B cell (primary cell): ENCODE measurements around the gene NCBP3. TPM values are rescaled to one million over a fixed set of nuclear protein-coding genes. Genes with fewer than 3 reads are reported as not detected.

Experiments used
- ATAC-seq: fragments of 200-7000 bp; cut with Tn5 transposase; one replicate; pipeline ENCODE4 v1.10.0; 2021; ENCODE audit warnings: low read depth, mild to moderate bottlenecking, moderate number of reproducible peaks, moderate library complexity
- CTCF ChIA-PET: fragments of 350-600 bp; sonication (Branson Sonifier 250); formaldehyde crosslinking; loops from one replicate; lab custom pipeline; 2021; ENCODE audit warnings: antibody characterized with exemption, inconsistent platforms; lab: Charles Lee
- POLR2A ChIA-PET: fragments of 350-600 bp; sonication (Branson Sonifier 250); formaldehyde crosslinking; loops from one replicate; lab custom pipeline; 2021; ENCODE audit warnings: antibody characterized with exemption; lab: Charles Lee
- DNase-seq: peaks from one replicate; pipeline ENCODE4 v3.0.0; 2013
- H2AFZ ChIP-seq: 2 replicates; pipeline ENCODE4 v1.6.1; 2012; ENCODE audit warnings: mild to moderate bottlenecking, low read depth, low read length; ENCODE audit not compliant: insufficient read depth, poor library complexity, severe bottlenecking
- H3K27ac ChIP-seq, 2 donors: 1 replicate in 1 of 2; 2 replicates in 1 of 2; pipeline ENCODE4 v1.5.1; 2012 to 2013; ENCODE audit warnings: low read length in 2 of 2, mild to moderate bottlenecking in 2 of 2, moderate library complexity in 1 of 2
- H3K27me3 ChIP-seq, 4 experiments: fragments of 200-600 bp in 1 of 4; sonication (generic) in 1 of 4; replicated peaks in 1 of 4; 1 replicate in 2 of 4; 2 replicates in 2 of 4; pipeline versions ENCODE4 v1.6.1 to v1.7.0; 2013 to 2016; ENCODE audit warnings: low read length in 3 of 4, mild to moderate bottlenecking in 2 of 4, mixed read lengths in 1 of 4, moderate library complexity in 1 of 4; ENCODE audit not compliant: insufficient read depth in 4 of 4, control insufficient read depth in 3 of 4; ENCODE audit errors: control extremely low read depth in 1 of 4
- H3K36me3 ChIP-seq, 2 experiments: replicated peaks in 1 of 2; 1 replicate in 1 of 2; 2 replicates in 1 of 2; pipeline versions ENCODE4 v1.6.1 to v1.7.1; 2013; ENCODE audit warnings: low read length in 1 of 2; ENCODE audit not compliant: insufficient read depth in 2 of 2, control insufficient read depth in 1 of 2; ENCODE audit errors: control extremely low read depth in 1 of 2, extremely low read depth in 1 of 2
- H3K4me1 ChIP-seq, 2 donors: fragments of 200-600 bp in 1 of 2; sonication (generic) in 1 of 2; 1 replicate in 1 of 2; 2 replicates in 1 of 2; pipeline versions ENCODE4 v1.5.1 to v1.6.1; 2013 to 2017; ENCODE audit warnings: low read length in 2 of 2; ENCODE audit not compliant: control insufficient read depth in 2 of 2, insufficient read depth in 2 of 2
- H3K4me2 ChIP-seq: replicated peaks from 2 replicates; pipeline ENCODE3; 2012; ENCODE audit warnings: mild to moderate bottlenecking, low read depth, low read length; ENCODE audit not compliant: poor library complexity, severe bottlenecking
- H3K4me3 ChIP-seq, 5 experiments: fragments of 200-600 bp in 1 of 5; sonication (generic) in 1 of 5; 1 replicate in 3 of 5; 2 replicates in 2 of 5; pipeline versions ENCODE4 v1.5.1 to v1.7.0; 2011 to 2016; ENCODE audit warnings: low read length in 4 of 5, mild to moderate bottlenecking in 4 of 5, low read depth in 2 of 5, control low read depth in 1 of 5, moderate library complexity in 1 of 5; ENCODE audit not compliant: insufficient read depth in 1 of 5; ENCODE audit errors: control extremely low read depth in 1 of 5, extremely low read depth in 1 of 5
- H3K79me2 ChIP-seq: fragments of 200-600 bp; sonication (generic); one replicate; pipeline ENCODE4 v1.6.0; 2016; ENCODE audit warnings: low read length; ENCODE audit not compliant: control insufficient read depth, insufficient read depth
- H3K9ac ChIP-seq: fragments of 200-600 bp; sonication (generic); 2 replicates; pipeline ENCODE4 v1.6.1; 2017; ENCODE audit warnings: mild to moderate bottlenecking, low read length, moderate library complexity
- H3K9me3 ChIP-seq, 3 donors: one replicate each; pipeline versions ENCODE4 v1.6.1 to v1.7.1; 2013; ENCODE audit warnings: low read length in 2 of 3; ENCODE audit not compliant: control insufficient read depth in 2 of 3, insufficient read depth in 1 of 3; ENCODE audit errors: control extremely low read depth in 1 of 3
- H4K20me1 ChIP-seq: 2 replicates; pipeline ENCODE4 v1.6.0; 2012; ENCODE audit warnings: mild to moderate bottlenecking, low read length; ENCODE audit not compliant: insufficient read depth, control insufficient read depth, poor library complexity, severe bottlenecking
- H3K27ac Mint-ChIP-seq: one replicate; pipeline ENCODE4 v1.8.0; 2021; ENCODE audit warnings: mixed read lengths
- H3K27me3 Mint-ChIP-seq: one replicate; pipeline ENCODE4 v1.8.0; 2021; ENCODE audit warnings: mixed read lengths
- H3K4me1 Mint-ChIP-seq: one replicate; pipeline ENCODE4 v1.8.0; 2021; ENCODE audit warnings: mixed read lengths
- H3K4me3 Mint-ChIP-seq: one replicate; pipeline ENCODE4 v1.8.0; 2021; ENCODE audit warnings: mixed read lengths
- H3K9me3 Mint-ChIP-seq: one replicate; pipeline ENCODE4 v1.8.0; 2022; ENCODE audit warnings: mixed read lengths; ENCODE audit not compliant: insufficient read depth
- EZH2 ChIP-seq: IDR thresholded peaks from 2 replicates; pipeline ENCODE4 v1.6.1; 2012; ENCODE audit warnings: borderline replicate concordance, low read depth, mild to moderate bottlenecking, moderate library complexity, low read length; ENCODE audit not compliant: insufficient read depth, poor library complexity, severe bottlenecking
- WGBS: methylation state at CpG from one replicate; pipeline ENCODE4 v1.1.5; 2013; ENCODE audit warnings: missing lambda C conversion rate; ENCODE audit not compliant: insufficient coverage; 5-methylcytosine and 5-hydroxymethylcytosine counted together
- intact Hi-C: fragments of 100-400 bp; cut with micrococcal nuclease; formaldehyde crosslinking; loops from one replicate; pipeline ENCODE4 v1.10.0; 2022
- polyA plus RNA-seq: library from polyadenylated mRNA; depleted of rRNA; stranded (reverse); fragments of >200 nt; gene quantifications from 2 replicates; pipeline ENCODE4 v1.2.3, GENCODE V29; 2012
- total RNA-seq, 2 donors: library from RNA; stranded (reverse); fragments of 120-200 nt in 1 of 2; gene quantifications; 1 replicate in 1 of 2; 2 replicates in 1 of 2; pipeline versions ENCODE4 v1.2.3 to v1.2.4, GENCODE V29; 2013 to 2022
- TF ChIP-seq, protein P1 (sequence below): fragments of 200-600 bp; IDR thresholded peaks from one replicate; pipeline ENCODE4 v1.8.0; 2022; ENCODE audit warnings: antibody characterized with exemption, mild to moderate bottlenecking

NCBP3 gene
- total and polyA plus RNA-seq, 2 donors (not counting 1 experiment from before 2014, with no cell fraction given): 11.1 to 71.7 TPM

DNA sequence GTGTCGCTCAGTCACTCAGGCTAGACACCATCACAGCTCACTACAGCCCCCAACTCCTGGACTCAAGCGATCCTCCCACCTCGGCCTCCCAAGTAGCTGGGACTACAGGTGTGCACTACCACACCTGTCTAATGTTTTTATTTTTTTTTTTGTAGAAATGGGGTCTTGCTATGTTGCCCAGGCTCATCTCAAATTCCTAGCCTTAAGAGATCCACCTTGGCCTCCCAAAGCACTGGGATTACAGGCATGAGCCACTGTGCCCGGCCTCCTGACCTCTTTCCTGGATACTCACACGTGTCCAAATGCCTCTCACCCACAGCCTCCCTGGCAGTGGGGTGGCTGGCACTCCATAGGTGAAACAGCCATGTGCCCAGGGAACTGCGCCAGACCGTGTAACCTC, 29.3 kb upstream of the NCBP3 start:
- H3K36me3 ChIP-seq: peaks cover 0 to 9% of the 10 kb centered on the region in 2 experiments

DNA sequence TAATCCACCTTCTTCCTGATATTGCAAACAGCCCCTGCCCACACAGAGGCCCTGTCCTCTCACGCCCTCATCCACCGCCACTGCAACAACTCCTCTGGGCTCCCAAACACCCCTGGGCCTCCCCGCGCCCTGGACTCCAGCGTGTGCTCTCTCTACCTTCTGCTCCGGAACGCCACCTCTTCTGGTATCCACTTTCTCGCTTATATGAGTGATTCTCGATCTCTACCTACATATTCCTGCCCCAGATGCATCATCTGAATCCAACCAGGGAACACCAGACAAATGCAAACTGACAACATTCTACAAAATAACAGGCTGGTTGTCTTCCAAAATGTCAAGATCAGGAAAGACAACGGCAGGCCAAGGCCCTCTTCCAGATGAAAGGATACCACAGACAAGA, 27.8 kb upstream of the NCBP3 start:
- ChIA-PET POLR2A (no interaction called here), CTCF (no interaction called here)
- H3K27me3 ChIP-seq: no peaks in the 10 kb centered on the region
- no peak overlapping the region for H2AFZ ChIP-seq
- H3K9ac ChIP-seq: no peak overlapping the region
- H3K9me3 ChIP-seq: no peaks in the 10 kb centered on the region
- 98% methylated on average over 9 of the region's 10 CpGs for WGBS
- H3K4me1 Mint-ChIP-seq: peaks cover 5% of the 10 kb centered on the region
- no peaks in the 10 kb centered on the region for H4K20me1 ChIP-seq
- no peak for DNase-seq
- H3K36me3 ChIP-seq: peaks cover 0 to 9% of the 10 kb centered on the region in 2 experiments
- H3K4me3 ChIP-seq: no peak overlapping the region
- no peak overlapping the region for H3K27ac ChIP-seq
- intact Hi-C loops: no loop called here
- no peaks in the 10 kb centered on the region for H3K9me3 Mint-ChIP-seq
- no peak overlapping the region for H3K4me2 ChIP-seq
- peaks cover 6 to 9% of the 10 kb centered on the region in 2 donors for H3K4me1 ChIP-seq
- no peak for ATAC-seq
- no peak for TF ChIP-seq EZH2
- TF ChIP-seq, protein P1, sequence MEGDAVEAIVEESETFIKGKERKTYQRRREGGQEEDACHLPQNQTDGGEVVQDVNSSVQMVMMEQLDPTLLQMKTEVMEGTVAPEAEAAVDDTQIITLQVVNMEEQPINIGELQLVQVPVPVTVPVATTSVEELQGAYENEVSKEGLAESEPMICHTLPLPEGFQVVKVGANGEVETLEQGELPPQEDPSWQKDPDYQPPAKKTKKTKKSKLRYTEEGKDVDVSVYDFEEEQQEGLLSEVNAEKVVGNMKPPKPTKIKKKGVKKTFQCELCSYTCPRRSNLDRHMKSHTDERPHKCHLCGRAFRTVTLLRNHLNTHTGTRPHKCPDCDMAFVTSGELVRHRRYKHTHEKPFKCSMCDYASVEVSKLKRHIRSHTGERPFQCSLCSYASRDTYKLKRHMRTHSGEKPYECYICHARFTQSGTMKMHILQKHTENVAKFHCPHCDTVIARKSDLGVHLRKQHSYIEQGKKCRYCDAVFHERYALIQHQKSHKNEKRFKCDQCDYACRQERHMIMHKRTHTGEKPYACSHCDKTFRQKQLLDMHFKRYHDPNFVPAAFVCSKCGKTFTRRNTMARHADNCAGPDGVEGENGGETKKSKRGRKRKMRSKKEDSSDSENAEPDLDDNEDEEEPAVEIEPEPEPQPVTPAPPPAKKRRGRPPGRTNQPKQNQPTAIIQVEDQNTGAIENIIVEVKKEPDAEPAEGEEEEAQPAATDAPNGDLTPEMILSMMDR: no peak
- H3K4me3 Mint-ChIP-seq: no peak overlapping the region
- no peak overlapping the region for H3K27ac Mint-ChIP-seq
- no peaks in the 10 kb centered on the region for H3K79me2 ChIP-seq
- no peaks in the 10 kb centered on the region for H3K27me3 Mint-ChIP-seq

More for the DNA sequence above, 29.3 kb upstream of the NCBP3 start:
- no peaks in the 10 kb centered on the region for H3K9me3 ChIP-seq
- no peak overlapping the region for H3K4me3 ChIP-seq
- no peak overlapping the region for H3K27ac ChIP-seq
- ATAC-seq: no peak
- H3K27me3 Mint-ChIP-seq: no peaks in the 10 kb centered on the region
- no peak overlapping the region for H3K27ac Mint-ChIP-seq
- H3K9me3 Mint-ChIP-seq: no peaks in the 10 kb centered on the region
- POLR2A ChIA-PET: no interaction called here
- H3K79me2 ChIP-seq: no peaks in the 10 kb centered on the region
- no peaks in the 10 kb centered on the region for H3K27me3 ChIP-seq
- no peak overlapping the region for H3K4me3 Mint-ChIP-seq
- H3K4me2 ChIP-seq: no peak overlapping the region
- intact Hi-C loops: no loop called here
- no peak for TF ChIP-seq EZH2
- TF ChIP-seq, protein P1: no peak
- WGBS: 93% methylated on average over 5 of the region's 7 CpGs
- H3K4me1 ChIP-seq: peaks cover 6 to 9% of the 10 kb centered on the region in 2 donors
- no peak overlapping the region for H2AFZ ChIP-seq
- H3K9ac ChIP-seq: no peak overlapping the region
- H3K4me1 Mint-ChIP-seq: peaks cover 5% of the 10 kb centered on the region
- CTCF ChIA-PET: interaction anchor here (1.9 kb wide), 1 partner anchor 12 kb away, joined by 4 read pairs; no protein-coding TSS in a partner anchor
- DNase-seq: no peak
- no peaks in the 10 kb centered on the region for H4K20me1 ChIP-seq
